ENCODE measurements around the gene ATF4.

ATF4 gene

DNA sequence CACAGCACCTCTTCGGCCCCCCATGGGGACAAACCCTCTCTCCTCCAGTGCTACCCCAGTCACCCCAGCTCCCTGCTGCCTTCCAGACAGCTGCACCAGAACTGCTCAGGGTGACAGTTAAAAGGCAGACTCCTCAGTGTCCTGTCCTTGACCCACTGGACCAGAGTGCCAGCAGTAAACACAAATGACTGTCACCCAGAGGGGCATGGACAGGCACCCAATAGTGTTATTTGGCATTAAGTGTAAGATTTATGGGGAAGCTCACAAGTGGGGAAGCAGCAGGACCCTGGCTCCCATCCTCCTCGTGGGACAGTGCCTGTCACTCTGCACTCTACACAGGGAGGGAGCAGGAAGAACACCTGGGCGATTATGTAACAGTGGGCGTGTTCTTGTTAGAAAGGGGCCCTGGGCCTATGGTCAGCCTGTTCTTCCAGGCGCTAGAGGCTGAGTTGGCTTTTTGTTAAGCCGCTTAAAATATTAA, 7.2 kb downstream of the ATF4 start:
- Mint-ChIP-seq H3K27me3 (ENCODE audit: low read depth) (peaks cover 3% of the 10 kb centered on the region), H3K4me1 (peaks cover 79% of the 10 kb centered on the region), H3K4me3 (peak overlapping the region in 2 of 3 experiments; percentile 29 to 32), H3K27ac (peak overlapping the region; percentile 27 to 75 (median 68)), H3K9me3 (no peaks in the 10 kb centered on the region), H3K36me3 (ENCODE audit: low read depth) (peaks cover 43% of the 10 kb centered on the region)
- TF ChIP-seq, protein P1, sequence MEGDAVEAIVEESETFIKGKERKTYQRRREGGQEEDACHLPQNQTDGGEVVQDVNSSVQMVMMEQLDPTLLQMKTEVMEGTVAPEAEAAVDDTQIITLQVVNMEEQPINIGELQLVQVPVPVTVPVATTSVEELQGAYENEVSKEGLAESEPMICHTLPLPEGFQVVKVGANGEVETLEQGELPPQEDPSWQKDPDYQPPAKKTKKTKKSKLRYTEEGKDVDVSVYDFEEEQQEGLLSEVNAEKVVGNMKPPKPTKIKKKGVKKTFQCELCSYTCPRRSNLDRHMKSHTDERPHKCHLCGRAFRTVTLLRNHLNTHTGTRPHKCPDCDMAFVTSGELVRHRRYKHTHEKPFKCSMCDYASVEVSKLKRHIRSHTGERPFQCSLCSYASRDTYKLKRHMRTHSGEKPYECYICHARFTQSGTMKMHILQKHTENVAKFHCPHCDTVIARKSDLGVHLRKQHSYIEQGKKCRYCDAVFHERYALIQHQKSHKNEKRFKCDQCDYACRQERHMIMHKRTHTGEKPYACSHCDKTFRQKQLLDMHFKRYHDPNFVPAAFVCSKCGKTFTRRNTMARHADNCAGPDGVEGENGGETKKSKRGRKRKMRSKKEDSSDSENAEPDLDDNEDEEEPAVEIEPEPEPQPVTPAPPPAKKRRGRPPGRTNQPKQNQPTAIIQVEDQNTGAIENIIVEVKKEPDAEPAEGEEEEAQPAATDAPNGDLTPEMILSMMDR (IDR thresholded peaks at IDR 0.05; ENCODE audit: unreplicated experiment in 3 of 3) = no peak

DNA sequence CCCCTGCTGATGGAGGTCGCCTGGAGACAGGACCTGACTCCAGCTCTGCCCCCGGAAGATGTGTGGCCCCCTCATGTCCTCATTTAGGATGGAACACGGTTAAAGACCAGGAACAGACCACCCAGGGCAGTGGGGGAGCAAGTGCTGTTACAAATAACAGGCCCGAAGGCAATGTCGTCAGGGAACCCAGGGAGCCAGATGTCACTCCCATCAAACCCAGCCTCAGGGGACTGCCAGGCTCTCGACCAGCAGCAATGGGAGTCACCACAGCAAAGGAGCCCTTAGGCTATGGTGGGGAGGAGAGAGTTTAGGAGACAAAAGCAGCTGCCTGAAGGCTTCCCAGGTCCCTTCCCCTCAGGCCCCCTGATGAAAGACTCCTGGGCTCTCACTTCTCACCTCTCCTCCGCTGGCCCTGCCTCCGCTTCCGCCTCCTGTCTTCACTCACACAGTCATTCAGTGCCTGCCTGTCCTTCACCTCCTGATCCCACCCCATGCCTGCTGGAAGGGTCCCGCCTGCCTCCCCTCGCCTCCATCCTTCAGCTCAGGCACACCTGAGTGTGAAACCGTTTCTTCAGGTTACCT, 7.8 kb downstream of the ATF4 start:
- peak overlapping the region; percentile 27 to 75 (median 68) for H3K27ac Mint-ChIP-seq
- TF ChIP-seq, protein P1 (IDR thresholded peaks at IDR 0.05; ENCODE audit: unreplicated experiment in 3 of 3) = no peak
- H3K9me3 Mint-ChIP-seq = no peaks in the 10 kb centered on the region
- H3K27me3 Mint-ChIP-seq (ENCODE audit: low read depth) = no peaks in the 10 kb centered on the region
- peak overlapping the region; percentile 29 to 38 (median 32) for H3K4me3 Mint-ChIP-seq
- H3K36me3 Mint-ChIP-seq (ENCODE audit: low read depth) = peaks cover 36% of the 10 kb centered on the region
- H3K4me1 Mint-ChIP-seq = peaks cover 76% of the 10 kb centered on the region

DNA sequence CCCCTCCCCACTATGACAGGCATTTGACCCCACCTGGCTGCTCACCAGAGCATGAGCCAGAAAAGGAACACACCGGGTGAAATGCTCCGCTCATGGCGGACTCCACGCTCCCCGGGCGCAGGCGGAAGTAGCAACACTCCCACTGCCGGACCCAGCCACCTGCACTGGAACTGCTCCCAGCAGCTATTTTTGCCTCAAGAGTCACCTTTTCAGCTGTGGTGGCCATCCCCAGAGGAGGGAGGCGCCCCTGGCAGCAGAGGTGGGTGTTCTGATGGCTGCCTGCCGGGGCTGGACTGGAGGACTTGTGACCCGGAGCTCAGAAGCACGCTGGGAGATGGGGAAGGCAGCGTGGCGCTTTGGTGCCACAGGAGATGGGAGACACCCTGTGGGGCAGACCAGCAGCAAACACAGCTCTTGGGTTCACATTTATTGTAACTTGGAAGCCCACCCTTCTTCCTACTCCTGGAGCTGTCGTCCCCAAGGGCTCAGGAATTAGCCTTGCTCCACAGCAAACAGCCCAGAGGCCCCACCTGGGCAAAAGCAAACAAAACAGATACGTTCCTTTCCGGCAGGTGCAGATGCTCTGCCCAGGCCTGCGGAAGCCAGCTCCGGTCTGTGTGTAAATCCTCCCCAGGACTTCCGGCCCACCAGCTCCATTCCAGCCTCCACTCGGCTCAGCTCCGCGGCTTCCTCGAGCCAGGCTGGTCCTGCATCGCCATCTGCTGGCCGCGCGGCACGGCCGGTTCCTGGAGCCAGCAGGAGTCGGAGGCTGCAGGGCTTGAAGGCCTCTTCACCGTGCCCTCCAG, 8.5 kb downstream of the ATF4 start:
- Mint-ChIP-seq H3K9me3 (no peaks in the 10 kb centered on the region), H3K27ac (peak overlapping the region in 2 of 3 experiments; percentile 68 to 75), H3K27me3 (ENCODE audit: low read depth) (no peaks in the 10 kb centered on the region), H3K4me3 (peak overlapping the region; percentile 48 to 54 (median 54)), H3K36me3 (ENCODE audit: low read depth) (peaks cover 32% of the 10 kb centered on the region), H3K4me1 (peaks cover 72% of the 10 kb centered on the region)
- TF ChIP-seq, protein P1 (IDR thresholded peaks at IDR 0.05; ENCODE audit: unreplicated experiment in 3 of 3) = peak; percentile 89 to 97 (median 91)

DNA sequence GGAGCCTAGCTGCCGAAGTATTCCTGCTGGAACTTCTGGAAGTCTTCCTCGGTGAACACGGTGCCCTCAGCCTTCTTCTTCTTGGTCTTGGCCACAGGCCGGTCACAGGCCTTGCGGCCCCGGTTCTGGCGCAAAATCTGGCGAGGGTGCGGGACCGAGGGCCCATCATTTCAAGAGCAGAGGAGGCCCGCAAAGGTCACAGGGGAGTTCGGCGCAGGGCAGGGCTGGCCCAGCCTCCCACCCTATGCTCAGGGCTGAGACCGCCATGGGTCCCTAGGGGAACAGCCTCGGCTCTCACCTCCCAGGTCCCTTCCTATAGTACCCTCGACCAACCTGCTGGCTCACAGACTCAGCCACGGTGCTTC, 9.1 kb downstream of the ATF4 start:
- H3K9me3 Mint-ChIP-seq = no peaks in the 10 kb centered on the region
- H3K27ac Mint-ChIP-seq = peak overlapping the region in 2 of 3 experiments; percentile 8 to 74
- no peaks in the 10 kb centered on the region for H3K27me3 Mint-ChIP-seq (ENCODE audit: low read depth)
- peaks cover 27% of the 10 kb centered on the region for H3K36me3 Mint-ChIP-seq (ENCODE audit: low read depth)
- peaks cover 68% of the 10 kb centered on the region for H3K4me1 Mint-ChIP-seq
- H3K4me3 Mint-ChIP-seq = peak overlapping the region; percentile 54 to 95 (median 80)
- TF ChIP-seq, protein P1 (IDR thresholded peaks at IDR 0.05; ENCODE audit: unreplicated experiment in 3 of 3) = peak in 2 of 3 experiments; percentile 30 to 42

DNA sequence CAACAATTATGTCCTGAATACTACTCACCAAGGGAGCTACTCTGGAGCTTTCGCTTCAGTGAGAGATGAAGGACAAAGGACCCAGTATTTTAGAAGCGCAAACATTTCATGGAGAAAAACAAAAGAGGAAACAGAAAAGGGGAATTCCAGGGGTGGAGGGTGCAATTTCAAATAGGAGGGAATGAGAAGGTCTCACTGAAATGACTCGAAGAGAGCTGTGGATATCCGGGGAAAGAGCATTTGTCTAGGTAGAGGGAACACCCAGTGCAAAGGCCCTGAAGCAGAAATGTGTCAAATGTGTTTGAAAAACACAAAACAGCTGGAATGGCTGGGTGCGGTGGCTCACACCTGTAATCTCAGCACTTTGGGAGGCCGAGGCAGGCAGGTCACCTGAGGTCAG, 9.8 kb downstream of the ATF4 start:
- Mint-ChIP-seq H3K4me1 (peaks cover 62% of the 10 kb centered on the region), H3K36me3 (ENCODE audit: low read depth) (peaks cover 20% of the 10 kb centered on the region), H3K27me3 (ENCODE audit: low read depth) (no peaks in the 10 kb centered on the region), H3K9me3 (no peaks in the 10 kb centered on the region), H3K27ac (peak overlapping the region in 2 of 3 experiments; percentile 8 to 21), H3K4me3 (peak overlapping the region; percentile 54 to 95 (median 80))
- TF ChIP-seq, protein P1 (IDR thresholded peaks at IDR 0.05; ENCODE audit: unreplicated experiment in 3 of 3) = no peak

Measured in nephron (organoid).